Measurements from ENCODE around the gene CCDC182.

Gene CCDC182

DNA sequence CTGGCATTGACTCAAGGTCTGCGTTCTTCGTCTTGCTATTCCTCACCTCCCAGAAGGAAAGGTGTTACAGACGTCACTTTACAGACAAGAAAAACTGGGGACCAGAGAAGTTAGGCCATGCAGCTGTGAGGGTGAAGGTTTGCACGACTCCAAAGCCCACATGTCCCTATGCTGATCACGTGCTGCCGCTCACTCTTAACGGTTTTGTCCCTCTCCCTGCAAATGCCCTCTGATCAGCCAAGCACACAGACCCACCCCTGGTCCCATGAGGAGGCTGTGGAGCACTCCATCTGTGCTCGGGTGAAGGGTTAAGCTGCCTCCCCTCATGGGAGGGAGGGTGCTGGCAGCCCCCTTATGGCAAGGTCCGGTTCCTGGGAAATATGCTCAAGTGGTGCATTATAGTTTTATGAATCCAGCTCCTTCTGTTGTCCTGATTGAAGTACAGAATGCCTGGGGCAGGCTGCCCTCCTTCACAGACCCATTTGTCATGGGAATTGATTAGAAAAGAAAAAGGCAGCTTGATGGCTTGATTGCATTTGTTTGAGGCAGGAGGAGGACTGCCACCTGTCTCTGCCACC, 18.8 kb downstream of the CCDC182 start:
- no peak for DNase-seq

DNA sequence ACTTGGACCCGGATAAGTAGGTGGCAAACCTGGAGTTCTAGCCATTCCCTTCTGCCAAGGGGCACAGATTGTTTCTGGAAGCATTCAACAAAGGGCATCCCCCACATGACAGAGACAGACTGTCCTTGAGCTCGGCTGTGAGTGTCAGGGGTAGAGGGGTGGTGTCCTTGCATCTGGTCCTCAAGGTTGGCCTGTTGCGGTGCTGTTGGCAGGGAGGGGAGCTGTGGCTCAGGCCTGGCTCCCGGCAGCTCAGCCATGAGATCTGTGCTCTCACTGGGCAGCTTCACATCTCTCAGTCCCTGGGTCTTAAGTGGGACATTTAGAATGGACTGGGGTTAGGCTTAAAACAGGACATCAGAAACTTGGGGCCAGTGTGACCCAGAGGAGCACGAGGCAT, 20.4 kb downstream of the CCDC182 start:
- DNase-seq = no peak

DNA sequence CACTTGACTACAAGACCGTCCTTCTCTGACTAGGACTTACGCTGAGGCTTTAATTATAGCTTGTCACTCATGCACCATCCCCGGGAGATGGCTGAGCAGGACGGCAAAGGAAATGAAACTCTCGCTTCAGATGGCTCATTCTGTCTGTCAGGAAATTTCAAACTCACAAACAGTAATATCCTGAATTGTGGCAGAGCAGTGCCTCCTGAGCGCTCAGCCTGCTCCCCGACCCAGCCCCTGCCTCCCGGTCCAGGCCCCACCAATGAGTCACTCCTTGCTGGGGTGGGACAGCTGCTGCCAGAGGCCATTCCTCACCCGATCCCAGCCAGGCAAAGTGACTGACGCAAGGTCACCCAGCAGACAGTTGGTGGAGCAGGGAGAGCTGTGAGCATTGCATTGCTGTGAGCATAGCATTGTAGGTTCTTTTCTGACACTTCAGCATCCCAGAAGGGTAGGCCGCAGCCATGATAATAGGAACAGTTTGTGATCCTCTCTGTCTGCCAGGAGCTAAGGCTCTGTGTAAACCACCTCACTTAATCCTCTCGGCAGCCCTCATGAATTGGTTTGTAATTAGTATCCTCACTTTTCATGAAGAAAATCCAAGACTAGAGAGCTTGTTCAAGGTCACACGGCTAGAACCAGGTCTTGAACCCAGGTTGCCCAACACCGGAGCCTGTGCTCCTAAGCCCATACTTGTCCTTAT, 20.9 kb downstream of the CCDC182 start:
- DNase-seq = peak; percentile 35

DNA sequence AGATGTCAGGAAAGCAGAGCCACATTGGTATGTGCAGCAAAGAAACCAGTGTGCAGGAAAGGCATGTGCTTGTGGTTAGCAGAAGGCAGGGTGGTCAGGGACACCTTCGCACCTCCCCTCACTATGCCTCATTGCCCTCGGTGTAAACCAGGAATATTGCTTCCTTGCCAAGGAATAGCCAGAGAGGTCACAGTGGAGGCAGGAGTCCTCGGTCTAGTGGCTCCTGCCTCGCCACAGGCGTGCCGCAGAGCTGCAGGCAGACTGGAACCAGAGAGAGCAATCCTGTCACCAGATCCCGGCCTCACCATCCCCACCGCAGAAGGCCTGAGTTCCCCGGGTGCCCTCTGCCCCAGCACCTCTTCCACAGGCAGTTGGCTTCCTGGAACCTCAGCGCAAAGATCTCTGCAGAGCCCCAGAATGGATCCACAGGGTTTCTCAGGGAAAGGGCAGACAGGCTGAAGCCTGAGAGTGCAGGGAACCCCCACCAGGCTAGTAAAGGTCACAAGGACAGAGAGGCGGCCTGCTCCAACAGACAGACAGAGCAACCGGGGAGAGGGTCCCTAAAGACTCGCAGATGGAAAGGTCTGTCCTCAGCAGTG, 21.6 kb downstream of the CCDC182 start:
- DNase-seq = no peak

DNA sequence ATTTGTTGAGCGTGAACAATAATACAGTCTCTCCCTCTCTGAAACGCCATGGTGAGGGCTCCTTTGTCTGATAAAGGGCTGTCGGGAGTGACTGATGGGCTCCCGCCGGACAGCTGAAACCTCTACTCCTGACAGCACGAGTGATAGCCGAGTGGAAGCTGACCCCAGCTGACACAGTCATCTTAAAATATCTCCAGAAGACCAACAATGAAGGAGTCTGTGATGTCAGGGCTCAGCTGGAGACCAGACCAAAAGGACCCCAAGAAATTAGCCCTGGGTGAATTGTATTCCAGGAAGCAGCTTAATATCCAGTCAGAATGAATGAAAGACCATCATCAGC, 22.4 kb downstream of the CCDC182 start:
- no peak for DNase-seq

DNA sequence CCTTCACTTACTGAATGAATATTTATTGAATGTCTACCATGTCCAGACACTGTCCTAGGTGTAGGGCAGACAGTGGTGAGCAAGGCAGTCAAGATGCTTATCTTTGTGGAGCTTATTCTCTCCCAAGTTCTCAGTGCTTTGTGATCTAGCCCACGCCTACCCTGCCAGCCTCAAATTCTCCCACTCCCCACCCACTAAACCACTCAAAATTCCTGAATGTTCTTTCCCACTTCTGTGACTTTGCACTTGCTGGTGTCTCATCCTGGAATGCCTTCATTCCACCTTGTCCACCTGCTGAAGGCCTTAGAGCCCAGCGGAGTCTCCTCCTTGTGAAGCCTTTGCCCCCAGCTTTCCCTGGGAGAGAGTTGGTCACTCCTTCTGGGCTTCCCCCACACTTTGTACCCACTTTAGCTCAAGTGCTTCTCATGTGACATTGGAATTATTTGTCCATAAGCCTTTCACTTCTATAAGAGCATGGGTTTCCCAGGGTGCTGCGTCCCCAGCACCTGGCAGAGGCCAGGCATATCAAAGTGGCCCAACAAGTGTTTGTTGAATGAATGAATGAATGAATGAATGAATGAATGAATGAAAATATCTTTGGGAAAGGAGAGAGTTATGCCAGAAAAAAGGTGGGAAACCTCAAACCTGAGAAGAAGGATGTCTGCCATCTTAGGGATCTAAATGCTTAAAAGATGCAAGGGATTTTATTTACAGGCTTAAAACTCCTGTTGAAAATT, 23.0 kb downstream of the CCDC182 start:
- DNase-seq = no peak

DNA sequence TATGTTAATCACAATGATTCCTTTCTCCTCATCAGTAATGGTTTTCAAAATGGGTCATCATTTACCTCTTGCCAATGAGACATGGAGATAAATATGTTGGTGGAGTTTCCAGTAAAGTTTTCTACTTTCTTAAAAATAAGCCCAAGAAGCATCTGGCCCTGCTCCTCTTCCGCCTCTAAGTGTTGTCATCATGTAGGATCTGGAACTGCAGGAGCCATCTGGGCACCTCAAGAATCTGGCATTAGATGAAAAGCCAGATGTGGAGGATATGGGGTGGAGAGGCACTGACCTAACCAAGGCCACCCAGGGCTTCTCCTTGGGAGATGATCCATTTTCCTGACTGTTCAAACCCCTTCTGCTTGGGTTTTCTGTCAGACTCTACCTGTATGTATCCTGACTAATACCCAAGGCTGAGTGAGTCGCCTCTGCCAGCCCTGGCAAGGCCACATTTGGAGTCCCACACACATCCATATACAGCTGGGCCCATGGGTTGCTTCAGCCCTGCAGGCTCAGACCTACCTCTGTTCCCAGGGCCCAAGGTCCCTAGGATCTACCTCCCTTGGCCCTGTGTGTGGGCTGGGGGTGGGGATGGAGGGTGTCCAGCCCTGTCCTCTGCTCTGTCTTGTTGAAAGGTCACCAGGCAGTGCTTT, 24.6 kb downstream of the CCDC182 start:
- DNase-seq = no peak

DNA sequence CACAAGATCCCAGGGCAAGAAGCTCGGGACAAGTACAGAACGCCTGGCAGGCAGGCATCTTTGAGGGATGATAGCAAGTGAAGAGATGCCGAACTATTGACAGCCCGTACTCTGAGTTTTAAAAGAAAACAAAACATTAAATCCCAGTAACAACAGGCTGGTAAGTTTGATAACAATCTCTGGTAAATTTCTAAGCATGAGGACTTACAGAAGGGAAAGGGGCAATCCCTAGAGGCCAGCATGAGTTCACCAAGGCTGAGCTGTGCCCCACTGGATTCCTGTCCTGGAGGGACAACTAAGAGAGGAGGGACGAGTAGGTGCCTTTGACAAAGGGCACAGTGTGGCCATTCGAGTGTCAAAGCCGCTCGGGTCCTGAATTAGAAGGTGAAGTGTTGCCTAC, 26.2 kb downstream of the CCDC182 start:
- no peak for DNase-seq

DNA sequence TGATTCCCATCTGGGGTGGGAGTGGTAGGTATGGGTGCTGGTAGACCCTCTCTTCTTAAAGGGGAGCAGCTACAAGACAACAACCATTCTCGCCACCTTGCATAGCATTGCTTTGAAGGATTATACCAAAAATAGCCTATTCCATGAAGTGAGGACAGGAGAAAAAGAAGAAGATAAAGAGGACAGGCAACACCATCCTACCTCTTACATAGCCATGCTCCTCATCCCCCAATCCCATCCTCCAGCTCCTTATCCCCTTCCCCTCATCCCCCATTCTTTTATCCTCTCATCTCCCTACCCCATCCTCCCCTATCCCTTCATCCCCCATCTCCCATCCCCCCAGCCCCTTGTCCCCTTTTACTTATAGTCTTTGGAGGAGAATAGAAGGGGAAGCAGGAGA, 29.1 kb downstream of the CCDC182 start:
- no peak for DNase-seq

DNA sequence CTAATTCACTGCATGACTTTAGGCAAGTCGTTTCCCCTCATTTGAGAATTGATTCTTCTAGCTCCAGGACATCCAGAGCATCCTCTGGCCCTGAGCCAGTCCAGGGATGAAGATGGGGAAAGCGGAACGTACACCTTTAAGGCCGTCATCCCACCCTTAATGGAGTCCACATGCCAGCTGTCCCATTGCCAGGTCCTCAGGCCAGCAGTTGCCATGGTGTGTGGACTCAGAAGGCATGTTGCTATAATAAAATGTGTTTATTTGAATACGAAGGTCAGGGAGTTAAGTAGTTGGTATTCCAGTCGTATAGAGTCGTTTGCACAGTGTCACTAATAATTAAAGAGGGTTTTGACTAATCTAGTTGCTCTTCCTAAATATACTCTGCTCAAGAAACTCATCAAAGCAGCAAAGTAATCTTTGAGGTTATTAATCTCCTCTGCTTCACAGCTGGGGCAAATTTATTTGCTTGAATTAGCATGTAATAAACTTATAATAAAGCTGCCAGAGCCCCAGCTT, 30.4 kb downstream of the CCDC182 start:
- no peak for DNase-seq

DNA sequence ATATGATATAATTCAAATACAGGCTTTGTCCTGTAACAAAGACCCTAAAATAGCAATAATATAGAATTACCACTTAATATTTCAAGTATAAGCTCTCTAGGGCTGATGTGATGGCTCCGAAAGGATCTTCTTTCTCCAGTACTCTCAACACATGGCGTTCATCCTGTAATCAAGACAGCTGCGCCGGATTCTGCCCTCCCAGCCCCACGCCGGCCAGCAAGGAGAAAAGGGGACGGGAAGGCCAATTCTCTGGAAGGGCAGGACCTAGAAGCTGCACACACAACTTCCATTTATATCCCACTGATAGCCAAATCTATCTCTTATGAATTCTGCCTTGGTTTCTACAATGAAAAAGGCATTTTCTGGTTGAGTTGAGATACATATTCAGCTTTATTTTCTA, 32.0 kb downstream of the CCDC182 start:
- DNase-seq = no peak

DNA sequence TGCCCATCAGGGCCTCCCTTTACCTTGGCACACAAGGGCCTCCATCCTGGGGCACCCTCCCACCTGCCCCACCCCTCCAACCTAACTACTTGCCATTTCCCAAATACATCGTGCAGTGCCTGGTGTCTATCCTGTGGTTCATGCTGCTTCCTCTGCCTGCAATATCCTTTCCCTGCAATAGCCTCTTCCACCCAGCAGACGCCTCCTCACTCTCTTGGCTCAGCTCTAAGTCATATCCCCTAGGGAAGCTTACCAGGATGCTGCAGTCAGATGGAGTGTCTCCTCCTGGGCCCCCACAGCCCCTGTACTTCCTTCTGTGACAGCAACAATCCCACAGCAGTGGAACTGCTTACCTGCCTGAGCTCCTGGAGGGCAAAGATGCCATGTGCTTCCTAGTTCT, 36.7 kb downstream of the CCDC182 start:
- DNase-seq = peak; percentile 6

DNA sequence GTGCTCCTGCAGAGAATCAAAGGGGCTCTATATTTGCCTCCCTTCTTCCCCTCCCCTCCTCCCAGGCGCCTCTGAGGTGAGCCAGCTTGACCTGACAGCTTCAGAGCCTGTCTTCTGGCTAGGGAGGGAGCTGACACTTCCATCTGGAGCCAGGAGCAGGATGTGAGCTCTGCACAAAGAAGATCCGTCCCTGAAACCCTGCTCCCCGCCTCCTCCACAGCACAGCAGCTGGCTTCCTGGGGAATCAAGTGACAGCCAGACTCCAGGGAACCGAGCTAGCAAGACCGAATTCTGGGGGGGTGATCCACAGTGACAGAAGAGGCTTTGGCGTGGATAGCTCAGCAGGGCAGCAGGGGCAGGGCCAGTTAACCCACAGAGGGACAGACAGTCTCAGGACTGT, 37.2 kb downstream of the CCDC182 start:
- DNase-seq = peak; percentile 4

DNA sequence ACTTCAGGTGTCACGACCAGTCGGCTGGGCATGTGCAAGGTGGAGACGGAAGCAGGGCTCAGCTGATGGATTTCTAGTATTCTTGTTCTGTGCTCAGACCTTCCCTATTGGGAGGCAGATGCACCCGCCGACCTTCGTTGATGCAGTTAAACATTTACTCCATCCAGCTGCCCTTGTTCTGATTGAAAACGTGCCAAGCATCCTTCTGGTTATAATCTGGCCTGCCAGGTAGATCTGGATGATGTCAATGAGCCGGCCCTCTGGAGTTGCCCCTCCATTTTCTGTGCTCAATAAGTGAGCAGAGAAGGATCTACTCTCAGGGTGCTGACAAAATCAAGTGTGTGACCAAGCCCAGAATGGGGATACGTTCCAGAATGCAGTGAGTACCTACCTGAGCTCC, 38.3 kb downstream of the CCDC182 start:
- DNase-seq = no peak

DNA sequence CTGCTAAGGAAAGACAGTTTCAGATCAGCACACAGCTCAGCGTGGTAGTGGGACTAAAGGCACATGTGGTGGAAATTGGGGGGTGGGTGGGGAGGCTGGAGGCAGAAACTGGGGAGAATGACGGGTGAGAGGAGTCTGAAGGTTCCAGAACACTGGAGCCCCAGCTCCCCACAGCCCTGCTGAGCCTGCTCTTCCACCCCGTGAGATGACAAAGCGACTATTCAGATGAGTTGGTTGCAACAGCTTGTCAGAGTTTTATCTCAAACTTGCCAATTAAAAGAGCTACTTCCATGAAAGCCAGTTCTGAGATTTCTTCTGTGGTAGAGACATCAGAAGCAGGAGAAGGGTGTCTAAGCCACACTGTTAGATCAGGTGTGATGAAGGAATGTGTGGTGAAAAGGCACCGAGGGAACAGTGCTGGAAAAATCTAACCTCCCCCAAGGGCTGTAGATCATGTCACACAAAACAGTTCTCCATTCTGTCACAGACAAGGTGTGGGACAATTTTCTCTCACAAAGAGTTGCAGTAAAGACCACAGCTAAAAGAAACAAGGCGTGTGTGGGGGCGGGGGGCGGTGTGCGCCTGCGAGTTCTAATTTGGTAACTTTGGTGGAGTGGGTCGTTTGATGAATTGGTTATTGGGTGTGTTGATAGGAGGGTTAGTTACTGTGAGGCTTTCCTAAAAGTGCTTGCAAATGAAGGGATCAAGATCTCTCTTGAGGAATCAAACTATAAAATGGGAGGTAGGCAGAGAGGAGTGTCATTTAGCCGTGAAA, 39.0 kb downstream of the CCDC182 start:
- DNase-seq = no peak

DNA sequence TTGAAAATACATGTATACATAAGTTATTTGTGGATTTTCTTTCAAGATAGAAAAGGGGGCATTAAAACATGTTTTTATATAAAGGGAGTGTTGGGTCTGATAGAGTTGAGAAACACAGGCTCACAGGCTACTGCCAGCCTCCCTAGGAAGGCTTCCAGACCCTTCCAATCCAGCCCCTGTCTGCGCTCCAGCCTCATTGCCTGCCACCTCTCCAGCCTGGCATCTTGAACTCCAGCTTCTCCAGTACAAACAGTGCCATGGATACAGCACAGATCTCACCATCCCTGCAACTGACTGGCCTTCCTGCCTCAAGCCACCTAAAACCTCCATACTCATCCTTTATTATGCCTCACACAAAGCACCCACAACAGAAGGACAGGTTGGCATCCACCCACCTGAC, 40.7 kb downstream of the CCDC182 start:
- DNase-seq = no peak

DNA sequence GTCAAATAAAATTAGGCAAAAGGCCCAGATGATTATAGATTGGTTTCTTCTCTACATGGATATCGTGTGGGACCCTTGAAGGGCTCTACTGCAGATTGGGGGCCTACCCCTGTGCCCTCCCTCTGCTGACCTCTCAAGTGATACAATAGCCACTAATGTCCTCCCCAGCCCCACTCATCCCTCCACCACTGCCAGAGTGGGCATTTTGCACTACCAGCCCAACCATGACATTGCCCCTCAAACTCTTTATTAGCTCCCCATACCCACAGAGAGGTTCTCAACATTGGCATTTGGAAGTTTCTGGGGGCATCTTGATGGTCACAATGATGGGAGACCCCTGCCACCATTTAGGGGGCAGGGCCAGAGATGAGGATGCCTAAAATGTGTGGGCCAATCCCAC, 41.8 kb downstream of the CCDC182 start:
- no peak for DNase-seq

DNA sequence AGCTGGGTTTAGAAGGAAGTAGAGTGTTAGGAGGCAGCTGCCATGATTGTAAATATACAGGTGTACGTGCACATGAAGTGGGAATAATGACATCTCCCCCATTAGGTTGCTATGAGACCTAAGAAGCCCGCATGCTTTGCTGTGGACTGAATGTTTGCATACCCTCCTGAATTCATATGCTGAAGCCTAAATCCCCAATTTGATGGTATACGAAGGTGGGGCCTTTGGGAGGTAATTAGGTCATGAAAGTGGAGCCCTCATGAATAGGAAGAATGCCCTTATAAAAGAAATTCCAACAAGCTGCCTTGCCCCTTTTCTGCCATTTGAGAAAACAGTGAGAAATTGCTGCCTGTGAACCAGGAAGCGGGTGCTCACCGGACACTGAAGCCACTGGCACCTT, 44.0 kb downstream of the CCDC182 start:
- DNase-seq = no peak

DNA sequence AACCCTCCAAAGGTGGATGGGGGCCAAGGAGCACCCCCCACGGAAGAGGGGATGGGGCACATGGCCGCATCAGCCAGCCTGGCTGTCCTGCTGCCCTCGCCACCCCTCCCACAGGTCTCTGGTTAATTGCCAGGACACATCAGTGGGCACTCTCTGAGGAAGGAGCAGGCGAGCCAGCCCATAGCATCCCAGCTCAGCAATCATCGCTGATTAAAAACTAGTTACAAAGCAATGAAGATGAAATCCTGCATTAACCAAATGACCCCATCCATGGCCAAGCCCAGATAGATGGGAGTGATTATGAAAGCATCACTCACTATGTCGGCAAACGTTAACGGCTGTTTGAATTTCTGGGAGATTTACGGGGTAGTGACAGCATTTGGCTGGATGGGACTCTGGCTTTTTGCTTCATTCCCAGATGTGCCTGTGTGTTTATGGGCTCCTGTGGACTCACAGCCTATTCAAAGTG, 45.3 kb downstream of the CCDC182 start:
- DNase-seq = peak; percentile 12

DNA sequence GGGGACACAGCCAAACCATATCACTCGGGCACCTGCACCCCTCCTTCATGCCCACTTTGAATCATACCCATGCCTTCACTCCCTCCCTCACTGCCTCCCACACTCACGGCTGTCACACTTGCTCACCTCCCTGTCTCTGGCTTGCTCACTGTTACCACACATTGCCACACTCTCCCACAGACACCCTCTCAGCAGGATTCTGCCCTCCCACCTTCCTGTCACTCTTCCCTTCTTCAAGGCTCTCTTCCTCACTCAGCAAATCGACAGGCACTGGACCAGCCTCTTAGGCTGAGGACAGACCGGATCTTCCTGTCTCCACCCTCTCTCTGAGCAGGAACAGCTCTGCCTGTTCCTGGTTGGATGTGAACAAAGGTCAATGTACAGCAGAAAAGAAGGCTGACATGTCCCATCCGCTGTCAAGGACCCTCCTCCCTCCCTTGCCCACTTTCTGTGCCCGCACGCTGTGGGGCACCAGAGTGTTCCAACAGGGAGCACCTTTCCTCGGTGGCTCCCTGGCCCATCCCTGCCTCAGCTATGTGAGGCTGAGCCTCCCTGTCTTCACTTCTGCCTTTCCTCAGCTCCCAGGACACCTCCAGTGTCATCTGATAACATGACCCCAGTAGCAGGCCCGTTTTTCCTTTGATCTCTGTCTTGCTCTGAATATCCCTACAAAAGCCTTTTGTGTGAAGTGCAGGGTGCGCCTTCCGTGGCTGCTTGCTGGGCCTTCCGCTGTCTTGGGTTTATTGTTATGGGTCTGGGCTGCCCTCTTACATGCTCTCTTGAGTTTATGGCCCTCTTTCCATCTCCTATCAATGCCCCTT, 47.0 kb downstream of the CCDC182 start:
- DNase-seq = no peak

DNA sequence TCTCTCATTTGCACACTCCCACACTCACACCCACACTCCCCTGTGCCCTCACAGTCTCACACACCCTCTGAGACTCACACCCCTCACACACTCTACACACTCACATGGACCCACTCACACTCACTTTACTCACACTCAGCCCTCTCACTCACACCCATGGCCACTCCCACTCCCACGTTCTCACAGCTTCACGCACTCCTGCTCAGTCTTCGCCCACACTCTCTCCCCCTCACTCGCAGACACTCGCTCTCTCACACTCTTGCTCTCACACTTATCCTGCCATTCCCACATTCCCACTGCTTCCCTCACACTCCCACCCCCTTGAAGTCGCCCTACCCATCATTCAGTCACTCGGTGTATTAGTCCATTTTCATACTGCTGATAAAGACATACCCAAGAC, 47.9 kb downstream of the CCDC182 start:
- DNase-seq = no peak

DNA sequence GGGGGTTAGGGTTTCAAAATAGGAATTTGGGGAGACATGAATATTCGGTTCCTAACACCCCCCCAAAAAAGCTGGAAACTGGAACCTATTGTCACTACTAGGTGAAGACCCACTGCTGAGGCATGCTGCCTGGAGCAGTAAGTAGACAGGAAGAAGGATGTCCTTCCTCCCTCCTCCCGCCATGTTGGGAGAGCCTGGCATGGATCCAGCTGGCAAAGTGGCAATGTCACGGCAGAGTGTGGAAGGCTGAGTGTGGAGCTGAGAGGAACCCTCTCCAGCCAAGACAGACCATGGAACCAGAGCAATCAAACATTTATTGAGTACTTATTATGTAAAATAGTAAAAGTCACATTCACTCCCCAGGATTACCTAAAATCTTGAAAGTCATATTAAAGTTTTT, 49.0 kb downstream of the CCDC182 start:
- DNase-seq = no peak

Measured in fibroblast of skin of right biceps (primary cell).